ENCODE data around the gene PACSIN2.

PACSIN2 gene

GRCh38 chr22:42836026-42836425 lies 178.9 kb downstream of the PACSIN2 start:
- Mint-ChIP-seq H3K4me3 (no peak overlapping the region), H3K9me3 (no peaks in the 10 kb centered on the region), H3K27me3 (no peaks in the 10 kb centered on the region), H3K4me1 (no peaks in the 10 kb centered on the region), H3K27ac (no peak overlapping the region)
- no peak for ATAC-seq
- DNase-seq = no peak

DNA sequence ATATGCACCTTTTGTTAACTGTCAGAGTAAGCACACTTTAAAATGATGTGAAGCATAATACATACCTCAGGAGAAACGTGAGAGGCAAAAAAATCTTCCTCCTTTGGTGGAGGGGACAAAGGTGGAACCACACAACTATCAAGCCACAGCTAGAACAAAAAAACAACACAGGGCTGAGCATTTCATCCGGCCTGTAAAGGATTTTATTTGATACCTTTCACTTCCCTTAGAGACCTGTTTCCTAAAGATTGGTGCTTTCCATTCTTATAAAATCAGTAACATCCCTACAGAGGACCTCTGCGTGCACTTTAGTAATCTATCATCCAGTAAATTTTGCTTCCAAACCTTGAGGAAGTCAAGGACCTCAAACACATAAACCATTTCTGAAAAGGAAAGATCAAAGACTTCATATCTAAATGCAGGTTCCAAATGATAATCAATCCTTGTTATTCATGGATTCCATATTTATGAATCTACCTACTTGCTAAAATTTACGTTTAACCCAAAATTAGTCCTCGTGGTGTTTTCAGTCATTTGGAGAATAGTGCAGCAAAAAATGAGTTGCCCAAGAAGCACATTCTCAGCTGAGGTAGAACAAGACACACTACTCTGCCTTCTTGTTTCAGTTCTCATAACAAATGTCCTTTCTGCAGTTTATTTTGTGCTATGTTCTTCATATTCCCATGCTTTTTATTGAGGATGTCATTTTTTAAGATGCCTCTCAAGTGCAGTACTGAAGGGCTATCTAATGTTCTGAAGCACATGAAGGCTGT lies 180.6 kb downstream of the PACSIN2 start:
- no peak overlapping the region for H3K27ac Mint-ChIP-seq

DNA sequence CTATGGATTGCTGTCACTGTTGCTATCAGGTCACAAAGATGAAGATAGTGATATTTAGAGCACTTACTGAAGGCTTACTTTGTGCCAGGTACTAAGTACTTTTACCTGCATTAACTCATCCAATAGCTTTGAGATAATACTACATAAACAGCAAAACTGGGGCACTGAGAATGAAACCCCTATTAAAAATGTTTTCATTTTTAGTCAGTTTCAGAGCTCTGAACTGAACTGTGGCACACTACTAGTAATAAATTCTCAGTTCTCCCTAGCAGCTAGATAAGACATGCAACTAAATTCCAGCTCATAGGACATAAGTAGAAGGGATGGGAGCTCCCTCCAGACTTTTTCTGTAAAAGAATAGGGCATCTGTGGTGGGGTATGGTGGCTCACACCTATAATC lies 181.8 kb downstream of the PACSIN2 start:
- no peaks in the 10 kb centered on the region for H3K27me3 Mint-ChIP-seq
- peaks cover 6% of the 10 kb centered on the region for H3K4me1 Mint-ChIP-seq
- no peak overlapping the region for H3K27ac Mint-ChIP-seq
- H3K9me3 Mint-ChIP-seq = no peaks in the 10 kb centered on the region
- DNase-seq (no peak), ATAC-seq (no peak)
- H3K4me3 Mint-ChIP-seq = no peak overlapping the region

More for the DNA sequence above, 180.6 kb downstream of the PACSIN2 start:
- DNase-seq = no peak
- no peak overlapping the region for H3K4me3 Mint-ChIP-seq
- ATAC-seq = no peak
- H3K27me3 Mint-ChIP-seq = no peaks in the 10 kb centered on the region
- H3K9me3 Mint-ChIP-seq = no peaks in the 10 kb centered on the region
- no peaks in the 10 kb centered on the region for H3K4me1 Mint-ChIP-seq

GRCh38 chr22:42831712-42832111 lies 183.2 kb downstream of the PACSIN2 start:
- Mint-ChIP-seq H3K4me1 (peaks cover 6% of the 10 kb centered on the region), H3K27ac (peak overlapping the region in 1 of 2 donors; percentile 74), H3K9me3 (no peaks in the 10 kb centered on the region), H3K27me3 (no peaks in the 10 kb centered on the region), H3K4me3 (no peak overlapping the region)
- DNase-seq (no peak), ATAC-seq (no peak)

- no peak for DNase-seq
- H3K27me3 Mint-ChIP-seq = no peaks in the 10 kb centered on the region
- H3K4me3 Mint-ChIP-seq = no peak overlapping the region
- peaks cover 6% of the 10 kb centered on the region for H3K4me1 Mint-ChIP-seq
- ATAC-seq = no peak
- no peak overlapping the region for H3K27ac Mint-ChIP-seq
- no peaks in the 10 kb centered on the region for H3K9me3 Mint-ChIP-seq
These were observed 184.8 kb downstream of the PACSIN2 start for GRCh38 chr22:42830161-42830560.

DNA sequence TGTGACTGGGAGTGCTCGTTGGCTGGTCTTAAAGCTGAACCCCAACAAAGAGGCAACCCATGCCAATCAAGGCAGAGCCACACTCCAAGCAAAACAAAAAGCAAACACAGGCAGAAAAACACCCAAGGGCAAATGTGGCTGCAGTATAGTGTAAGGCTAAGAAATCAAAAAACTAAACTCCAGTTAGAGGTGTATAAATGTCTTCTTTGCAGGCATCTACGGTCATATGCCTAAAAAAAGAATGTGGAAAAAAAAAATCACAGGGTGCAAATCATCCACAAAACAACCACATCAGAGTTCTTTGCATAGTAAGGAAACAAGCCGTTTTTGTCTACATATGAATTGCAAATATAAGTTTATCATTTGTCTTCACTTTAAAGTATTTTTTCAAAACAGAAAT lies 185.6 kb downstream of the PACSIN2 start:
- H3K9me3 Mint-ChIP-seq = no peaks in the 10 kb centered on the region
- H3K27ac Mint-ChIP-seq = no peak overlapping the region
- no peak overlapping the region for H3K4me3 Mint-ChIP-seq
- DNase-seq = no peak
- no peak for ATAC-seq
- H3K4me1 Mint-ChIP-seq = peaks cover 6% of the 10 kb centered on the region
- H3K27me3 Mint-ChIP-seq = no peaks in the 10 kb centered on the region

DNA sequence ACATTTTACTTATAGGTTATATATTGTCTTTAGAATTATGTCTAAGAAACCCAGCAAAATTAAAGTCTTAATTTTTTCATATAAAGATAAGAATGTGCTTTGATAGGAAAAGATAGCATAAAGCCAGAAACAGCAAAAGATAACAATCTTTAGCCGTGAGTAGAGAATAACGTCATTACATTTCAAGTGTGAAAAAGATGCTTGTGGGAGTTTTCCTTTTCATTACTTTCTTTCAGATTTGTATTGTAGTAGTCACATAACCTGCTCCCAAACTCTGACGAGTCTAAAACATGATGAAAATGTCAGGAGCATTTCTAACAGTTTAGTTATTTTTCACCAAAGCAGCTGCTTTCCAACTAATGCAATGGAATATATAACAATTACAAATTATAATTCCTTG lies 189.2 kb downstream of the PACSIN2 start:
- ATAC-seq (no peak), DNase-seq (no peak)
- no peak overlapping the region for H3K4me3 Mint-ChIP-seq
- no peaks in the 10 kb centered on the region for H3K27me3 Mint-ChIP-seq
- H3K9me3 Mint-ChIP-seq = no peaks in the 10 kb centered on the region
- H3K27ac Mint-ChIP-seq = no peak overlapping the region
- peaks cover 6% of the 10 kb centered on the region for H3K4me1 Mint-ChIP-seq

GRCh38 chr22:42821386-42821785 lies 193.6 kb downstream of the PACSIN2 start:
- Mint-ChIP-seq H3K4me1 (no peaks in the 10 kb centered on the region), H3K4me3 (no peak overlapping the region), H3K27ac (no peak overlapping the region), H3K9me3 (no peaks in the 10 kb centered on the region), H3K27me3 (no peaks in the 10 kb centered on the region)
- DNase-seq (no peak), ATAC-seq (no peak)

- H3K27ac Mint-ChIP-seq = no peak overlapping the region
- no peaks in the 10 kb centered on the region for H3K27me3 Mint-ChIP-seq
- no peaks in the 10 kb centered on the region for H3K9me3 Mint-ChIP-seq
- ATAC-seq (no peak), DNase-seq (no peak)
- H3K4me1 Mint-ChIP-seq = no peaks in the 10 kb centered on the region
- no peak overlapping the region for H3K4me3 Mint-ChIP-seq
These were observed 194.7 kb downstream of the PACSIN2 start for GRCh38 chr22:42820045-42820763.
